IPS DF 6.9 (cell line): ENCODE measurements around the gene PANX1.
"Not testable (repeated sequence)": the region's sequence is repeated elsewhere in the genome, so short reads cannot be mapped to it uniquely, and the experiment has no call there.

Experiments
- DNase-seq: peaks from one replicate; pipeline ENCODE4 v3.0.0-alpha.2; 2013; ENCODE audit warnings: low read depth, low spot score
- H3K27ac ChIP-seq: one replicate; pipeline ENCODE4 v1.5.1; 2013; ENCODE audit warnings: low read length, control low read depth
- H3K27me3 ChIP-seq: 2 replicates; pipeline ENCODE4 v1.6.1; 2013; ENCODE audit warnings: mild to moderate bottlenecking, low read length; ENCODE audit not compliant: control insufficient read depth, insufficient read depth
- H3K36me3 ChIP-seq: 2 replicates; pipeline ENCODE4 v1.6.1; 2013; ENCODE audit warnings: low read length; ENCODE audit not compliant: control insufficient read depth, insufficient read depth
- H3K4me1 ChIP-seq: 2 replicates; pipeline ENCODE4 v1.6.1; 2013; ENCODE audit warnings: low read length; ENCODE audit not compliant: control insufficient read depth, insufficient read depth
- H3K4me3 ChIP-seq: 2 replicates; pipeline ENCODE4 v1.5.1; 2013; ENCODE audit warnings: mild to moderate bottlenecking, low read length
- H3K9me3 ChIP-seq: 2 replicates; pipeline ENCODE4 v1.6.1; 2013; ENCODE audit warnings: low read length, inconsistent platforms; ENCODE audit not compliant: control insufficient read depth, insufficient read depth
- WGBS: extraction: QIAGEN DNeasy Blood & Tissue Kit; methylation state at CpG from one replicate; pipeline ENCODE4 v1.1.7; 2013; ENCODE audit warnings: mixed read lengths, missing lambda C conversion rate; ENCODE audit not compliant: insufficient read length, insufficient coverage; 5-methylcytosine and 5-hydroxymethylcytosine counted together

The PANX1 gene

GRCh38 chr11:94149431-94150017 lies 20.9 kb downstream of the PANX1 start:
- no peak overlapping the region for H3K4me3 ChIP-seq
- DNase-seq: no peak
- peaks cover 4% of the 10 kb centered on the region; the same call in 1 of the 2 replicates for H3K36me3 ChIP-seq
- WGBS: no CpG with 5 or more reads among the region's 3 CpGs
- H3K9me3 ChIP-seq: no peaks in the 10 kb centered on the region
- peaks cover 14% of the 10 kb centered on the region for H3K4me1 ChIP-seq
- no peak overlapping the region for H3K27ac ChIP-seq
- H3K27me3 ChIP-seq: no peaks in the 10 kb centered on the region

DNA sequence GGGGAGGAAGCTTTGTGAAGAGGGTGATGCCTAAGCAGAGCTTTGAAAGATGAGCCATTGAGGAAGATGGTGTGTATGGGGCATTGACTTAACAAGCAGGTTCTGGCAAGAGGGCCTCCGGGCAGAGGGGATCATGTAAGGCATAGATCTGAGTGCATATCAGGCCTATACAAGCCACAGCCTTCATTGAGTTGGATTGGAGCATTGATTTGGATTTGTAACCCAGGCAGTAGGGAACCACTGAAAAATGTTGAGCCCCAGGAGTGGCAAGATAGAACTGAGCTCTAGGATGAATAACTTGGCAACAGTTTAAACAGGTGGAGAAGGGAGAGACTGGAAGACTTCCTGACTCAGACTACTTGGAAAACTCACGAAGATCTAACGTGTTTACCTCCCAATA lies 21.4 kb downstream of the PANX1 start:
- no peaks in the 10 kb centered on the region for H3K27me3 ChIP-seq
- no peak for DNase-seq
- WGBS: no CpG with 5 or more reads among the region's 3 CpGs
- no peak overlapping the region for H3K27ac ChIP-seq
- H3K36me3 ChIP-seq: peaks cover 4% of the 10 kb centered on the region; the same call in 1 of the 2 replicates
- H3K4me1 ChIP-seq: peaks cover 14% of the 10 kb centered on the region
- no peak overlapping the region for H3K4me3 ChIP-seq
- H3K9me3 ChIP-seq: no peaks in the 10 kb centered on the region

- Histone ChIP-seq H3K36me3 (peaks cover 4% of the 10 kb centered on the region; the same call in 1 of the 2 replicates), H3K27me3 (no peaks in the 10 kb centered on the region), H3K4me1 (peaks cover 14% of the 10 kb centered on the region), H3K9me3 (no peaks in the 10 kb centered on the region), H3K27ac (no peak overlapping the region), H3K4me3 (no peak overlapping the region)
- no CpG with 5 or more reads among the region's 4 CpGs for WGBS
- no peak for DNase-seq
These were observed 22.4 kb downstream of the PANX1 start for GRCh38 chr11:94150704-94151685.

GRCh38 chr11:94151903-94152677 lies 23.4 kb downstream of the PANX1 start:
- Histone ChIP-seq H3K27ac (no peak overlapping the region), H3K4me1 (peaks cover 14% of the 10 kb centered on the region), H3K4me3 (no peak overlapping the region), H3K27me3 (no peaks in the 10 kb centered on the region), H3K9me3 (no peaks in the 10 kb centered on the region), H3K36me3 (peaks cover 4% of the 10 kb centered on the region; the same call in 1 of the 2 replicates)
- no peak for DNase-seq
- WGBS: no CpG with 5 or more reads among the region's 6 CpGs

- Histone ChIP-seq H3K4me3 (no peak overlapping the region), H3K4me1 (peaks cover 12% of the 10 kb centered on the region), H3K27me3 (no peaks in the 10 kb centered on the region), H3K36me3 (peaks cover 4% of the 10 kb centered on the region; the same call in 1 of the 2 replicates), H3K9me3 (no peaks in the 10 kb centered on the region), H3K27ac (no peak overlapping the region)
- DNase-seq: no peak
- WGBS: no CpG with 5 or more reads among the region's 6 CpGs
These were observed 24.0 kb downstream of the PANX1 start for GRCh38 chr11:94152678-94153065.

GRCh38 chr11:94153320-94153719 lies 24.7 kb downstream of the PANX1 start:
- DNase-seq: no peak
- no peak overlapping the region for H3K4me3 ChIP-seq
- H3K36me3 ChIP-seq: peaks cover 4% of the 10 kb centered on the region; the same call in 1 of the 2 replicates
- no peaks in the 10 kb centered on the region for H3K27me3 ChIP-seq
- H3K27ac ChIP-seq: no peak overlapping the region
- no CpG with 5 or more reads among the region's 3 CpGs for WGBS
- H3K4me1 ChIP-seq: peaks cover 12% of the 10 kb centered on the region
- H3K9me3 ChIP-seq: no peaks in the 10 kb centered on the region

GRCh38 chr11:94154095-94154856 lies 25.6 kb downstream of the PANX1 start:
- no peak for DNase-seq
- H3K27me3 ChIP-seq: no peaks in the 10 kb centered on the region
- WGBS: no CpG with 5 or more reads among the region's 3 CpGs
- no peak overlapping the region for H3K27ac ChIP-seq
- no peak overlapping the region for H3K4me3 ChIP-seq
- H3K9me3 ChIP-seq: no peaks in the 10 kb centered on the region
- peaks cover 9% of the 10 kb centered on the region for H3K4me1 ChIP-seq
- H3K36me3 ChIP-seq: peaks cover 4% of the 10 kb centered on the region; the same call in 1 of the 2 replicates

DNA sequence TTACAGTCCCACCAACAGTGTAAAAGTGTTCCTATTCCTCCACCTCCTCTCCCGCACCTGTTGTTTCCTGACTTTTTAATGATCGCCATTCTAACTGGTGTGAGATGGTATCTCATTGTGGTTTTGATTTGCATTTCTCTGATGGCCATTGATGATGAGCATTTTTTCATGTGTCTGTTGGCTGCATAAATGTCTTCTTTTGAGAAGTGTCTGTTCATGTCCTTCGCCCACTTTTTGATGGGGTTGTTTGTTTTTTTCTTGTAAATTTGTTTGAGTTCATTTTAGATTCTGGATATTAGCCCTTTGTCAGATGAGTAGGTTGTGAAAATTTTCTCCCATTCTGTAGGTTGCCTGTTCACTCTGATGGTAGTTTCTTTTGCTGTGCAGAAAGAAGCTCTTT lies 28.7 kb downstream of the PANX1 start:
- H3K4me3 ChIP-seq, H3K27me3 ChIP-seq, H3K36me3 ChIP-seq, DNase-seq, H3K9me3 ChIP-seq, H3K27ac ChIP-seq, H3K4me1 ChIP-seq: not testable (repeated sequence)
- WGBS: no CpG with 5 or more reads among the region's 3 CpGs

GRCh38 chr11:94168882-94169281 lies 40.2 kb downstream of the PANX1 start:
- Histone ChIP-seq H3K36me3 (no peaks in the 10 kb centered on the region), H3K4me3 (no peak overlapping the region), H3K9me3 (no peaks in the 10 kb centered on the region), H3K4me1 (peaks cover 1% of the 10 kb centered on the region; the same call in 1 of the 2 replicates), H3K27me3 (no peaks in the 10 kb centered on the region), H3K27ac (no peak overlapping the region)
- DNase-seq: no peak
- WGBS: no CpG with 5 or more reads among the region's 1 CpG
